ENCODE results near the gene FAM98B. TPM values are rescaled to one million over a fixed set of nuclear protein-coding genes. Genes with fewer than 3 reads are reported as not detected.
A peak's percentile ranks its signal among the peaks of the same experiment; 100 is the strongest.

FAM98B gene
- total and polyA plus RNA-seq, 2 of the 8 experiments (the other 6 are each of a cell fraction or from before 2014, with no cell fraction given) = 5.9 to 48.4 TPM

GRCh38 chr15:38453971-38454695 lies at the start of gene FAM98B (continued):
- peak; percentile 51 to 62; a peak in 1 of 4 replicates for TF ChIP-seq SIN3A (conservative IDR thresholded peaks at IDR 0.05 in 1 of 2, IDR thresholded peaks at IDR 0.05 in 1 of 2; ENCODE audit: low read depth in 1 of 2, low read length in 2 of 2)
- TF ChIP-seq TAF1 (IDR thresholded peaks at IDR 0.05; ENCODE audit: low read depth, low read length) = peak; percentile 97
- TF ChIP-seq PHF8 (conservative IDR thresholded peaks at IDR 0.05; ENCODE audit: low read depth, low read length) = peak; percentile 99
- 0 out of 2 replicates have a peak, but pooled peaks have one; percentile 25 for TF ChIP-seq SRF (IDR thresholded peaks at IDR 0.05; ENCODE audit: low read depth, low read length)
- TF ChIP-seq CHD1 (IDR thresholded peaks at IDR 0.05; ENCODE audit: low read depth, low read length) = no peak
- TF ChIP-seq SP4 (IDR thresholded peaks at IDR 0.05; ENCODE audit: low read length) = no peak; the same call in 1 of the 2 replicates
- TF ChIP-seq ASH2L (IDR thresholded peaks at IDR 0.05; ENCODE audit: low read length) = peak; percentile 99
- no peak for TF ChIP-seq POU5F1 (IDR thresholded peaks at IDR 0.05; ENCODE audit: low read depth, low read length)
